NCI-H1048 (cell line): ENCODE data around the gene ARHGAP42.
A peak's percentile ranks its signal among the peaks of the same experiment; 100 is the strongest.
"Not testable (repeated sequence)": the region's sequence is repeated elsewhere in the genome, so short reads cannot be mapped to it uniquely, and the experiment has no call there.

Experiments used
- DNase-seq: peaks from one replicate; lab custom pipeline; 2025; lab: John Stamatoyannopoulos, UW

The ARHGAP42 gene

GRCh38 chr11:100687054-100687629, at the start of gene ARHGAP42:
ARHGAP42 (plus strand) TSS chr11:100687288; CDS start chr11:100687679, 391 bp downstream.
- DNase-seq, result peak; percentile 3

GRCh38 chr11:100637706-100638105, 49.4 kb upstream of the ARHGAP42 start:
- DNase-seq, result no peak

GRCh38 chr11:100638648-100639047, 48.4 kb upstream of the ARHGAP42 start:
- DNase-seq, result no peak

GRCh38 chr11:100639140-100639539, 47.9 kb upstream of the ARHGAP42 start:
- no peak for DNase-seq

- DNase-seq, result no peak
Observed at GRCh38 chr11:100640071-100640470, 47.0 kb upstream of the ARHGAP42 start.

- no peak for DNase-seq
Observed at GRCh38 chr11:100640646-100641045, 46.4 kb upstream of the ARHGAP42 start.

GRCh38 chr11:100641456-100641855, 45.6 kb upstream of the ARHGAP42 start:
- no peak for DNase-seq

GRCh38 chr11:100646545-100646944, 40.5 kb upstream of the ARHGAP42 start:
- no peak for DNase-seq

GRCh38 chr11:100647861-100648260, 39.2 kb upstream of the ARHGAP42 start:
- no peak for DNase-seq

GRCh38 chr11:100663583-100663982, 23.5 kb upstream of the ARHGAP42 start:
- DNase-seq, result no peak

- DNase-seq, result no peak
Observed at GRCh38 chr11:100663996-100664395, 23.1 kb upstream of the ARHGAP42 start.

GRCh38 chr11:100666816-100667215, 20.3 kb upstream of the ARHGAP42 start:
- DNase-seq, result not testable (repeated sequence)

- no peak for DNase-seq
Observed at GRCh38 chr11:100667449-100667848, 19.6 kb upstream of the ARHGAP42 start.

- no peak for DNase-seq
Observed at GRCh38 chr11:100670140-100670539, 16.9 kb upstream of the ARHGAP42 start.

- DNase-seq, result no peak
Observed at GRCh38 chr11:100671471-100671870, 15.6 kb upstream of the ARHGAP42 start.

GRCh38 chr11:100672498-100673033, 14.5 kb upstream of the ARHGAP42 start:
- DNase-seq, result no peak

- no peak for DNase-seq
Observed at GRCh38 chr11:100673063-100673462, 14.0 kb upstream of the ARHGAP42 start.

GRCh38 chr11:100674212-100674611, 12.9 kb upstream of the ARHGAP42 start:
- no peak for DNase-seq

GRCh38 chr11:100675115-100675650, 11.9 kb upstream of the ARHGAP42 start:
- no peak for DNase-seq

- no peak for DNase-seq
Observed at GRCh38 chr11:100676901-100677300, 10.2 kb upstream of the ARHGAP42 start.

- no peak for DNase-seq
Observed at GRCh38 chr11:100677796-100678195, 9.3 kb upstream of the ARHGAP42 start.

GRCh38 chr11:100680070-100680469, 7.0 kb upstream of the ARHGAP42 start:
- no peak for DNase-seq

- no peak for DNase-seq
Observed at GRCh38 chr11:100681064-100681502, 6.0 kb upstream of the ARHGAP42 start.
